ENCODE measurements around the gene SLC25A11. TPM values are rescaled to one million over a fixed set of nuclear protein-coding genes. Genes with fewer than 3 reads are reported as not detected.

Gene SLC25A11
- total RNA-seq, 1 donor from 2014 or later: 44.7 TPM

- TF ChIP-seq, protein P1, sequence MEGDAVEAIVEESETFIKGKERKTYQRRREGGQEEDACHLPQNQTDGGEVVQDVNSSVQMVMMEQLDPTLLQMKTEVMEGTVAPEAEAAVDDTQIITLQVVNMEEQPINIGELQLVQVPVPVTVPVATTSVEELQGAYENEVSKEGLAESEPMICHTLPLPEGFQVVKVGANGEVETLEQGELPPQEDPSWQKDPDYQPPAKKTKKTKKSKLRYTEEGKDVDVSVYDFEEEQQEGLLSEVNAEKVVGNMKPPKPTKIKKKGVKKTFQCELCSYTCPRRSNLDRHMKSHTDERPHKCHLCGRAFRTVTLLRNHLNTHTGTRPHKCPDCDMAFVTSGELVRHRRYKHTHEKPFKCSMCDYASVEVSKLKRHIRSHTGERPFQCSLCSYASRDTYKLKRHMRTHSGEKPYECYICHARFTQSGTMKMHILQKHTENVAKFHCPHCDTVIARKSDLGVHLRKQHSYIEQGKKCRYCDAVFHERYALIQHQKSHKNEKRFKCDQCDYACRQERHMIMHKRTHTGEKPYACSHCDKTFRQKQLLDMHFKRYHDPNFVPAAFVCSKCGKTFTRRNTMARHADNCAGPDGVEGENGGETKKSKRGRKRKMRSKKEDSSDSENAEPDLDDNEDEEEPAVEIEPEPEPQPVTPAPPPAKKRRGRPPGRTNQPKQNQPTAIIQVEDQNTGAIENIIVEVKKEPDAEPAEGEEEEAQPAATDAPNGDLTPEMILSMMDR (IDR thresholded peaks at IDR 0.05; ENCODE audit: insufficient read depth, low read length, poor library complexity, severe bottlenecking): no peak
- Histone ChIP-seq H3K36me3 (ENCODE audit: control insufficient read depth, insufficient read depth, low read length) (peaks cover 1% of the 10 kb centered on the region), H3K4me3 (ENCODE audit: low read depth, low read length) (peak within 1 kb of the TSS; percentile 91), H3K27me3 (ENCODE audit: control insufficient read depth, insufficient read depth, low read length) (no peaks in the 10 kb centered on the region)
- DNase-seq (ENCODE audit: low read depth): no peak
These were observed 8.5 kb upstream of the SLC25A11 start, which contains the start of gene PFN1 for GRCh38 chr17:4948166-4948930. PFN1 (minus strand) TSS chr17:4948530; CDS start chr17:4948394, 136 bp downstream.

DNA sequence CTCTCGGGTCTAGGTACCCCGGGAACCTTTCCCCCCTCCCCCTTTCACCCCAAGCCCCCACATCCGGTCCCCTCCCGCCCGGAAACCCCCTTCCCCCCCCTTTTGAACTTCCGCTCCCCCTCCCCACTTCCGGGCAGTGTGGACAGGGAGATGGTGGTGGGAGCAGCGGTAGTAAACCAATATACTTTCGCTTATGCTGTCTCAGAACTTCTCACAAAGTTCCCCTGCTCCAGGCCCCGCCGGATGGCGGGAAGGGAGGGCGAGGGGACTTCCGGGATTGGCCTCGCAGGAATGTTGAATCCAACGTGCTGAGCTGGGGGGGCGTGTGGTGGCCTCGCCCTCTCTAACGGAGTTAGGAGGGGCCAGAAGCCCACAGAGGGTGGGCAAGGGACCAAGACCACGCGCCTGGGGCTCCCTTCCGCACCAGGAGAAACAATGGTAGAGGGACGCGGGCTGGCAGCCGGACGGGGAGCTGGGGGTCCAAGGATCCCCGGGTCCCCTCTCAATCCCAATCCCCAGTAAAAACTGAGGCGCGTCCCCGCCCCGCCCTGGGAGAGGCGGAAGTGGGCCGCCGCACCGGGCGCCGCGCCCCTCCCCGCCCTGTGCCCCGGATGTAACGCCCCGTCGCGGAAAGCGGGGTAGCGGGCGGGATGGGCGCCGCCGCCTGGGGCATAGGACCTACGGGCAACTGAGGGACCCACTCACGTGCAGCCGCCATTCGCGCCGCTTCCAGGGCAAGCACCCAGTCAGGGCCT is 7.7 kb upstream of the SLC25A11 start:
- TF ChIP-seq, protein P1 (IDR thresholded peaks at IDR 0.05; ENCODE audit: insufficient read depth, low read length, poor library complexity, severe bottlenecking): no peak
- Histone ChIP-seq H3K36me3 (ENCODE audit: control insufficient read depth, insufficient read depth, low read length) (peaks cover 1% of the 10 kb centered on the region), H3K4me3 (ENCODE audit: low read depth, low read length) (peak overlapping the region; percentile 91), H3K27me3 (ENCODE audit: control insufficient read depth, insufficient read depth, low read length) (no peaks in the 10 kb centered on the region)
- DNase-seq (ENCODE audit: low read depth): no peak

DNA sequence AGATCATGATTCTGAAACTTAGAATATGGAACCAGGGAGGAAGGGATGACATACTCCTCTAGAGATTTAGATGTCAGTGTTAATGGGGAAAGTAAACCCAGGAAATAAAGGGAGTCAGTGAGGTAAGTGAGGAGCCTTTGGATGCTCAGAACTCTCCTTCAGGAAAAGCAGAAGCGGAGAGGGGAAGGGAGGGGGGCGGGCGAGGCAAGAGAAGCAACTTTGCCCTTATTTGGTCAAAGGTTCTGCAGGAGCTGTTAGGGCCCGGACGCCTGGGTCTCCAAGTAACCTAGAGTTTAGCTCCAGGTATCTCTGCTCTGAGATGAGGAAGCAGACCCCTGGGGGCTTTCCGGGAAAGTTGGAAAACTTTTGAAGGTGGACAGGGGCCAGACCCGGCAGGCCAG is 7.2 kb upstream of the SLC25A11 start:
- TF ChIP-seq, protein P1 (IDR thresholded peaks at IDR 0.05; ENCODE audit: insufficient read depth, low read length, poor library complexity, severe bottlenecking): no peak
- peaks cover 1% of the 10 kb centered on the region for H3K36me3 ChIP-seq (ENCODE audit: control insufficient read depth, insufficient read depth, low read length)
- peak overlapping the region; percentile 91 for H3K4me3 ChIP-seq (ENCODE audit: low read depth, low read length)
- no peaks in the 10 kb centered on the region for H3K27me3 ChIP-seq (ENCODE audit: control insufficient read depth, insufficient read depth, low read length)
- DNase-seq (ENCODE audit: low read depth): no peak

DNA sequence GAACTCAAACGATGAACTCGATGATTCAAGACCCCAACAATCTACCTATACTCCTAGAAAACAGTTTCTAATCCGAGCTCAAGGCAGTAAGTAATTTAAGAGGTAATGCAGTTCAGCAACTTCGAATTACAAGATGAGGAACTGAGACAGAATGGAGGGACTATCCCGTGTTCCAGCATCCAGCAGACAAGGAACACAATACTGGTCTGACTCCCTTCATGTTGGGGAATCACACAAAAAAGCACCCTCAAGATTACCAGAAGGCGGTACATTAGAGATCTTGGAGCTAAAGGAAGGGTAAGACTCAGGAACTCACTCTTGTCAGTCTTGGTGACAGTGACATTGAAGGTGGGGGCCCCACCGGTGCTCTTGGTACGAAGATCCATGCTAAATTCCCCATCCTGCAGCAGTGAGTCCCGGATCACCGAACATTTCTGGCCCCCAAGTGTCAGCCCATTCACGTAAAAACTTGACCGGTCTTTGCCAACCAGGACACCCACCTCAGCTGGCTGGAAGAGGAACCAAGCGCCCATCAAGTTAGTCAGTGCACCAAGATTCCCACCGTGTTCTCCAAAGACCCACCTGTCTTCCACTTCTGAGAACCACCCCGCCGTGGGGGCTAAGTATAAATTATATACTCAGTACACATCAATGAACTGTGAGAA is 6.6 kb upstream of the SLC25A11 start:
- Histone ChIP-seq H3K4me3 (ENCODE audit: low read depth, low read length) (peak overlapping the region; percentile 91), H3K36me3 (ENCODE audit: control insufficient read depth, insufficient read depth, low read length) (peaks cover 1% of the 10 kb centered on the region), H3K27me3 (ENCODE audit: control insufficient read depth, insufficient read depth, low read length) (no peaks in the 10 kb centered on the region)
- DNase-seq (ENCODE audit: low read depth): no peak
- TF ChIP-seq, protein P1 (IDR thresholded peaks at IDR 0.05; ENCODE audit: insufficient read depth, low read length, poor library complexity, severe bottlenecking): no peak

- Histone ChIP-seq H3K36me3 (ENCODE audit: control insufficient read depth, insufficient read depth, low read length) (peaks cover 1% of the 10 kb centered on the region), H3K27me3 (ENCODE audit: control insufficient read depth, insufficient read depth, low read length) (no peaks in the 10 kb centered on the region), H3K4me3 (ENCODE audit: low read depth, low read length) (peak overlapping the region; percentile 91)
- DNase-seq (ENCODE audit: low read depth): no peak
- TF ChIP-seq, protein P1 (IDR thresholded peaks at IDR 0.05; ENCODE audit: insufficient read depth, low read length, poor library complexity, severe bottlenecking): no peak
These were observed 6.1 kb upstream of the SLC25A11 start for GRCh38 chr17:4945944-4946280.

All from kidney epithelial cell (primary cell).